Measurements from ENCODE around the gene PLEKHH1.

PLEKHH1 gene

GRCh38 chr14:67532998-67533753, at the start of gene PLEKHH1:
Gene PLEKHH1 (plus strand): TSS chr14:67533290. CDS start chr14:67541868, 8,578 bp downstream.
- peak; percentile 43 for DNase-seq
- no peak for TF ChIP-seq CTCF (IDR thresholded peaks at IDR 0.05; ENCODE audit: low read depth, low read length, missing control alignments)
- in situ Hi-C loops (cut with HindIII; ENCODE audit: low pct_ligation_motif_present, low sequenced_read_pairs), result no loop called here
- Histone ChIP-seq H3K27me3 (replicated peaks) (peaks cover 3% of the 10 kb centered on the region), H3K36me3 (replicated peaks) (no peaks in the 10 kb centered on the region), H3K27ac (no peak within 1 kb of the TSS), H3K4me3 (ENCODE audit: low read depth, low read length) (peak within 1 kb of the TSS; percentile 55)

- H3K36me3 ChIP-seq (replicated peaks), result no peaks in the 10 kb centered on the region
- no peak for DNase-seq
- in situ Hi-C loops (cut with HindIII; ENCODE audit: low pct_ligation_motif_present, low sequenced_read_pairs), result no loop called here
- H3K27ac ChIP-seq, result no peak overlapping the region
- no peaks in the 10 kb centered on the region for H3K27me3 ChIP-seq (replicated peaks)
- TF ChIP-seq CTCF (IDR thresholded peaks at IDR 0.05; ENCODE audit: low read depth, low read length, missing control alignments), result no peak
- no peak overlapping the region for H3K4me3 ChIP-seq (ENCODE audit: low read depth, low read length)
Measured at GRCh38 chr14:67483579-67484285, 49.4 kb upstream of the PLEKHH1 start.

- DNase-seq, result peak; percentile 5
- H3K4me3 ChIP-seq (ENCODE audit: low read depth, low read length), result no peak overlapping the region
- TF ChIP-seq CTCF (IDR thresholded peaks at IDR 0.05; ENCODE audit: low read depth, low read length, missing control alignments), result peak; percentile 2
- H3K27ac ChIP-seq, result no peak overlapping the region
- no peaks in the 10 kb centered on the region for H3K36me3 ChIP-seq (replicated peaks)
- H3K27me3 ChIP-seq (replicated peaks), result no peaks in the 10 kb centered on the region
- in situ Hi-C loops (cut with HindIII; ENCODE audit: low pct_ligation_motif_present, low sequenced_read_pairs), result no loop called here
Measured at GRCh38 chr14:67485501-67486095, 47.5 kb upstream of the PLEKHH1 start.

- in situ Hi-C loops (cut with HindIII; ENCODE audit: low pct_ligation_motif_present, low sequenced_read_pairs), result no loop called here
- Histone ChIP-seq H3K36me3 (replicated peaks) (no peaks in the 10 kb centered on the region), H3K4me3 (ENCODE audit: low read depth, low read length) (no peak overlapping the region), H3K27me3 (replicated peaks) (no peaks in the 10 kb centered on the region), H3K27ac (no peak overlapping the region)
- no peak for DNase-seq
- TF ChIP-seq CTCF (IDR thresholded peaks at IDR 0.05; ENCODE audit: low read depth, low read length, missing control alignments), result no peak
Measured at GRCh38 chr14:67486890-67487289, 46.2 kb upstream of the PLEKHH1 start.

GRCh38 chr14:67487332-67487731, 45.8 kb upstream of the PLEKHH1 start:
- no peak overlapping the region for H3K27ac ChIP-seq
- no peaks in the 10 kb centered on the region for H3K36me3 ChIP-seq (replicated peaks)
- TF ChIP-seq CTCF (IDR thresholded peaks at IDR 0.05; ENCODE audit: low read depth, low read length, missing control alignments), result no peak
- DNase-seq, result no peak
- no peaks in the 10 kb centered on the region for H3K27me3 ChIP-seq (replicated peaks)
- in situ Hi-C loops (cut with HindIII; ENCODE audit: low pct_ligation_motif_present, low sequenced_read_pairs), result no loop called here
- H3K4me3 ChIP-seq (ENCODE audit: low read depth, low read length), result no peak overlapping the region

Data from brain microvascular endothelial cell (primary cell).